Stomach (tissue), 4 donors: ENCODE results near the gene ANKFN1.

Experiments used
- CTCF ChIP-seq, 7 experiments: fragments of 450-650 bp in 4 of 7; fragments of 200-600 bp in 3 of 7; sonication (generic) in 3 of 7; IDR thresholded peaks; one replicate each; pipeline ENCODE4 v1.5.1; 2016 to 2019; ENCODE audit warnings: antibody characterized with exemption in 7 of 7, control low read depth in 2 of 7, mild to moderate bottlenecking in 1 of 7
- POLR2AphosphoS5 ChIP-seq, 3 donors: sonication (generic); formaldehyde crosslinking; IDR thresholded peaks; one replicate each; pipeline ENCODE4 v1.6.1; 2016; ENCODE audit warnings: antibody characterized with exemption in 3 of 3

- TF ChIP-seq CTCF (IDR thresholded peaks at IDR 0.05) (no peak), POLR2AphosphoS5 (IDR thresholded peaks at IDR 0.05) (no peak)
Measured at GRCh38 chr17:56146534-56146933, 6.7 kb upstream of the ANKFN1 start.
